ENCODE measurements around the gene CCDC85C.

The CCDC85C gene

GRCh38 chr14:99509871-99510555, 94.0 kb downstream of the CCDC85C start:
- no peak overlapping the region for H3K4me3 ChIP-seq (ENCODE audit: low read length)
- no peak for DNase-seq (ENCODE audit: low read depth, low spot score)

- peak; percentile 3 for DNase-seq (ENCODE audit: low read depth, low spot score)
- no peak overlapping the region for H3K4me3 ChIP-seq (ENCODE audit: low read length)
Observed at GRCh38 chr14:99508896-99509629, 94.9 kb downstream of the CCDC85C start.

DNA sequence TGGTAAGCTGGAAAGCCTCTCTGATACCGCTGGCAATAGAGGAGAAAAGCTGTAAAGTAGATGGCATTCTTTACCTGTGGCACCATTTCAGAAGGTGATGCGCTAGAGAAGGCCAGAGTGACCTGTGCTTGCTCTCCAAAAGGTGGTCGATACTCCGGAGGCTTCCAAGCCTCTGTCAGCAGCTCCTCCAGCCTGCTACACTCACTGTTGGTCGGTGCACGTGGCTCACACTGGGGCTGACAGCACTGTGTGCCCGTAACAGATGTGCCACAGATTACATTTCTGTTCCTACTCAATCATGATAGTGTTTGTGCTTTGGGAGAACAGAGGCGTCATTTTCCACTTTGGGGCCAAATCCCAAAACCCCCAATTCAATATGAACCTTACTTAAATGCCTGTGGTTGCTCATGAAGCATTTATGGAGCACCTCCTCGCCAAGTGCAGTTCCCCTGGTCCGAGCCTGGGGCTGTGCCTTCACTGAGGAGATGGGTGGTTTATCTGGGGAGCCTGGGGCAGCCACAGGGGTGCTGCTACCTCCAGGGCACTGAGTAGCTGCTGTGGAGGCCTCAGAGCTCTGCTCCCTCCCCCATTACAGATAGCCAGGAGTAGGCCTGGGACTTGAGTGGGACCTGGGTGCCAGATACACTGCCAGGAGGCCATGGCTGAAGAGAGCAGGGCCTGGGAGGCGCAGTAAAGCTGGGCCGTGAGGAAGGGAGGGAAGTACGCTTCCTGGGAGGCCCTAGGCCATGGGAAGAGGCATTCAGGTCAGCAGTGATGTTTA, 96.0 kb downstream of the CCDC85C start:
- no peak for DNase-seq (ENCODE audit: low read depth, low spot score)
- H3K4me3 ChIP-seq (ENCODE audit: low read length) = no peak overlapping the region

DNA sequence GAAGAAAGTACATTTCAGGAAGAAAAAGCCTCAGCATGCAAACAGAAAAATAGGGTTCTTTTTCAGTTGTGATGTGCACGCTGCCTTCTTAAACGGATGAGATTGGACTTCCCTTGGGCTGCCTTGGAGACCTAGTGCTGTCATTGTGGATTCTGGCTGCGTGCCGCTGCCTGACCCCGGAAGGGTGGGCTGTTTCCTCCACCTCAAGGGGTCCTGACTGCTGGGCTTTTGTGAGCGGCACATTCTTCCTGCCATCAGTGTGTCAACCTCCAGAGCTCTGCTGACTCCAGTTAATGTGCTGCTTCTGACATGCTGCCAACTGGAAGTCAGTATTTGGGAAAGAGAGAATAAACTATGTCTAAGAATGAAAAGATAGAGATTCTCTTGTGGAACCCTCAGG, 97.7 kb downstream of the CCDC85C start:
- no peak for DNase-seq (ENCODE audit: low read depth, low spot score)
- H3K4me3 ChIP-seq (ENCODE audit: low read length) = no peak overlapping the region

GRCh38 chr14:99505089-99505488, 98.9 kb downstream of the CCDC85C start:
- no peak for DNase-seq (ENCODE audit: low read depth, low spot score)
- H3K4me3 ChIP-seq (ENCODE audit: low read length) = no peak overlapping the region

- DNase-seq (ENCODE audit: low read depth, low spot score) = no peak
- no peak overlapping the region for H3K4me3 ChIP-seq (ENCODE audit: low read length)
Observed at GRCh38 chr14:99503848-99504453, 100.1 kb downstream of the CCDC85C start.

DNA sequence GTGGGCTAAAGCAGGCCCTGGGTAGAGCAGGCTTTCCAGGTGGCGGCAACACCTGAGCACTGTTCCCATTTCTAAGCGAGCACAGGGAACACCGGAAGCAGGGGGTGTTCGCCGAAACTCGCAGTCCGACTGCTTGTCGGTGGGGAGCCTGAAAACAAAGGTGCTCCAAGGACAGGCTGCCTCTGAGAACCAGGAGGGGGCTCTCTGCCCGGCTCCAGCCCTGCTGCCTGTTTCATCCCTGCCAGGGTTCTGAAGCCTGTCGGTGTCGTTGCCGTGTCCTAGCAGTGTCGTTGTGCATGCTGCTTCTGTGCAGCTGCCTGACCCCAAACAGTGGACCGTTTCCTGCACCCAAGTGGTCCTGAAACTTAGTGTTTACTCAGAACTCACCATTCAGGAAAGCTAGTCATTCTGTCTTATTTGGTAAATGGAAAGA, 101.0 kb downstream of the CCDC85C start:
- H3K4me3 ChIP-seq (ENCODE audit: low read length) = no peak overlapping the region
- DNase-seq (ENCODE audit: low read depth, low spot score) = no peak

GRCh38 chr14:99497894-99498293, 106.1 kb downstream of the CCDC85C start:
- no peak for DNase-seq (ENCODE audit: low read depth, low spot score)

GRCh38 chr14:99497341-99497740, 106.7 kb downstream of the CCDC85C start:
- DNase-seq (ENCODE audit: low read depth, low spot score) = no peak

More at GRCh38 chr14:99497894-99498293, 106.1 kb downstream of the CCDC85C start:
- H3K4me3 ChIP-seq (ENCODE audit: low read length) = no peak overlapping the region

GRCh38 chr14:99484106-99484505, 119.9 kb downstream of the CCDC85C start:
- no peak for DNase-seq (ENCODE audit: low read depth, low spot score)
- H3K4me3 ChIP-seq (ENCODE audit: low read length) = no peak overlapping the region

More at GRCh38 chr14:99497341-99497740, 106.7 kb downstream of the CCDC85C start:
- H3K4me3 ChIP-seq (ENCODE audit: low read length) = no peak overlapping the region

- H3K4me3 ChIP-seq (ENCODE audit: low read length) = peak overlapping the region; percentile 81
- peak; percentile 26 for DNase-seq (ENCODE audit: low read depth, low spot score)
Observed at GRCh38 chr14:99481745-99482099, 122.3 kb downstream of the CCDC85C start.

- H3K4me3 ChIP-seq (ENCODE audit: low read length) = peak within 1 kb of the TSS; percentile 81
- DNase-seq (ENCODE audit: low read depth, low spot score) = peak; percentile 99
Observed at GRCh38 chr14:99480917-99481744, 122.9 kb downstream of the CCDC85C start, which contains the start of gene CCNK. CCNK (plus strand) TSS chr14:99481409; CDS start chr14:99492678, 11,269 bp downstream.

DNA sequence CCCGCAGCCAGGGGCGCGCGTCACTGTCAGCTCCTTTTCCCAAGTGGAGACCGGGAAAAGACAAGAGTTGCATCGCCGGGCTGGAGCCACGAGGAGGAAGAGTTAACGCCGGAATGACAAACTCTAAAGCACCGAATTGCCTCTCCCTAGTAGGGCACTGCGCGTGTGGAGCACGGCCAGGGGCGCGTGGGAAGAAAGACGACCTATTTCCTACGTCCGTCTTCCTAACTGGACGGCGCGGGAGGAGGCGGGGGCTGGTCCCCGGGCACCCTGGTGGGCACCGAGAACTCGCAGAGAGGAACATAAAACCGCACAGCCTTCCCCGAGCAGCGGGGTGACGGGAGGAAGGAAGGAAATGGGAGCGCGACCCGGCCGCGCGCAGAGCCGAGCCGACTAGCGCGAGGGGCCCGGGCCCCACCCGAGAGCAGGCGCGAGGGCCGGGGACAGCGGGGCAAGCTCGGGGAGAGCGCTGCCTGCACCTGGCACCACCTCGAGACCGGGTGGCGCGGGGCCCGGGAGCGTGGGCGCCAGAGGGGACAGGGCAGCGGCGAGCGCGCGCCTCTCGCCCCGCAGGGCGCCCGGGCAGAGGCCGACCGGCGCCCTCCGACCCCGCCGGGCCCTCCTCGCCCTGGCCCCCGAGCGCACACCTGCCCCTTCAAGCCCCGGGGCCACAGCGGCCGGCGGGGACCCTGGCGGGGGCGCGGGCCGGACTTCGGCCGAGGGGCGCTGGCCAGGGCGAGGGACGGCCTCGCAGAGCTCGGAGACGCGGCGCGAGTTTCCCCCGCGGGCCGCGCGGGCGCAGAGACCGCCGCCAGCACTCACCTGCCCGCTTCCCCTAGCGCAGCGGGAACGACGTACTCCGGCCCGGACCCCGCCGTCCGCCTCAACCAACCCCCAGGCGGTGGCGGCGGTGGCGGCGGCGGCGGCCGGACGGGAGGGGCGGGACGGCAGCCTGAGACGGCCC, 123.8 kb downstream of the CCDC85C start, which contains the start of gene SETD3:
Gene SETD3 (minus strand): TSS at position 954 of the 964 bp plus-strand sequence. CDS start 15,054 bp downstream, outside the sequence.
- peak within 1 kb of the TSS; percentile 81 for H3K4me3 ChIP-seq (ENCODE audit: low read length)
- DNase-seq (ENCODE audit: low read depth, low spot score) = no peak

DNA sequence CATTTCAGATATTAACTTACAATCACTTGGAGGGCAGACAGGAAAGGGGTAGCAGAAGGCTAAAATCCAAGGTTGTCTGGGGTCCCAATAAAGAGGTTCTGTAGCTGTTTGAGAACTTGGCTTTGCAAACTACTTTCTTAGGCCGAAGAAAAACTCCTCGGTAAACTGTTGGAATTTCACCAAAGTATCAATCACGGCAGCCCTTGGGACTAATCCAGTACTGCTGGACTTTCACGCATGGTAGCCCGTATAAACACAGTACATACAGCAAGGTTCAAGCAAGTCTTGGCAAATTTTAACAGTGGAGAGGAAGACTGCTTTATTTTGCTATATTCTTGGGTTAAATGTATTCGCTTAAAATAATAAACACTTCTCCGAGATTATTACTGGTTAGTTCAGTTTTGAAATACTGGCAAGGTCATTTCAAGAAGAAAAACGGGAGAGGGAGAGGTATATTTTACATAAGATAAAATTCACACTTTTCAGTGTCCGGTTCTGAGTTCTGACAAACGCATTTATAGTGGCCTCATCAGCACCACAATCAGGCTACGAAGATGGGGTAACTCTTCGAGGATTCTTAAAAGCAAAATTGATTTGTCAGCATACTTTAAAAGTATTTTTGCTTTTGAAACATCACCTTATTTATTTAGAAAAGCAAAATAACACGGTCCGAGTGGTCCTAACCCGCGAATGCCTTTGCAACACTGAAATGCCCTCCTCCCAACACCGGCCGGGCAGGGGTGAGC, 124.7 kb downstream of the CCDC85C start:
- peak overlapping the region; percentile 78 for H3K4me3 ChIP-seq (ENCODE audit: low read length)
- DNase-seq (ENCODE audit: low read depth, low spot score) = no peak

DNA sequence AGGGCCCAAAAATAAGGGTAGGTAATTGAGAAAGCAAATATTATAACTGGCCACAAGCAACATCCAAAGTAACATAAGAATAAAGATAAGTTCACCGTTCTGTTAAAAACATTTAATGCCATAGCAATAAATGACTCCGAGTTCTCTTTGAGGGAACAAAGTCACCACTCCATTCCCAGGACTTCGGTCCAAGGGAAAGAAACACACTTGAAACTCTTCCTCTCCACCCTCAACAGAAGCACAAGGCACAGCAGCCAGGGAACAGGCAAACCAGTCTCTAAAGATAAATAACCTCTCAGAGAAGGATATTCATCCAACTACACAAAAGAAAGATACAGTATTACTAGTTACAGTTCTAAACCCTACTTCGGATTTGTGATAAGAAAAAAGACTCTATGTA, 125.9 kb downstream of the CCDC85C start:
- no peak overlapping the region for H3K4me3 ChIP-seq (ENCODE audit: low read length)

GRCh38 chr14:99476864-99477263, 127.1 kb downstream of the CCDC85C start:
- no peak overlapping the region for H3K4me3 ChIP-seq (ENCODE audit: low read length)
- no peak for DNase-seq (ENCODE audit: low read depth, low spot score)

More for the DNA sequence above, 125.9 kb downstream of the CCDC85C start:
- no peak for DNase-seq (ENCODE audit: low read depth, low spot score)

DNA sequence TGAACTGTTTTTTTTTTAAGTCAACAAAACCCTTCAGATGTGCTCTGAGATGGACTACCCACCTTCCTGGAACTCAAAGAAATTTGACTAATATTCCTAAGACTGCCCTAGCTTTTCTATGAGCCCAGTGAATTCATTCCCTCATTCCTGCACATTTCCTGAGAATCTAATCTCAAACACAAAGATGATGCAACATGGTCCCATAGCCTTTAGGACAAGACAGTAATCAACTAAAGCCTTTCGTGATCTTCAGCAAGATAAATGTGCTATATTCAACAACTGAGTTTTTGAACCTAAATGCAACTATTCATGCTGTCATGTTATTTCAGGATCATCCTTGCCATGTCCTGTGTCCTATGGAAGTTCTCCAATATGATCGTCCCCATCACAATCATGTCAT, 128.3 kb downstream of the CCDC85C start:
- no peak overlapping the region for H3K4me3 ChIP-seq (ENCODE audit: low read length)
- no peak for DNase-seq (ENCODE audit: low read depth, low spot score)

Data from Jurkat, Clone E6-1 (cell line).